ENCODE data around the gene CSPG4.

CSPG4 gene

DNA sequence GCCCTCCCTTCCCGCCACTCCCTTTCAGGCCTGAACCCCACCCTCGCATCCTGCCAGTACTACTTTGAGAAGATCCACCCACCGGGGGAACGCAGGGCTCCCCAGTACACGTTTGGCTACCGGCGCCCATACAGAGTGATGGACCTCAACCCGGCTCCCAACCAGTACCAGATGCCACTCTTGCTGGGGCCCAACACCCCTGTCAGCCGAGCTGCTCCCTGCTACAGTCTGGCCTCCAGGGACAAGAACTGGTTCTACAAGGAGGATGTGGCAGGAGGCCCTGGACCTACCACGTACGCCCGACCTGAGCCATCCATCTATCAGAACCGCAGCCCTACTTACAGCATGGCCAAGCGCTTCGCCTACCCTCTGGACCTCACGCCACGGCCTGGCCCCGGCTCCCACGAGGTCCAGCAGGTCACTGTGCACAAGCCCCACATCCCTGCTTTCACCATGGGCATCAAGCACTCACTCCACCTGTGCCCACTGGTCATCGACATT, 14.4 kb upstream of the CSPG4 start:
- Histone ChIP-seq H3K9me3 (ENCODE audit: control insufficient read depth, low read length) (no peaks in the 10 kb centered on the region), H3K36me3 (ENCODE audit: control insufficient read depth, insufficient read depth, low read length) (no peaks in the 10 kb centered on the region), H3K27me3 (ENCODE audit: control insufficient read depth, insufficient read depth, low read length) (no peaks in the 10 kb centered on the region), H3K4me3 (ENCODE audit: low read length) (no peak overlapping the region), H3K9ac (ENCODE audit: low read length) (no peak overlapping the region), H3K4me1 (ENCODE audit: control insufficient read depth, insufficient read depth, low read length) (peaks cover 25% of the 10 kb centered on the region)

DNA sequence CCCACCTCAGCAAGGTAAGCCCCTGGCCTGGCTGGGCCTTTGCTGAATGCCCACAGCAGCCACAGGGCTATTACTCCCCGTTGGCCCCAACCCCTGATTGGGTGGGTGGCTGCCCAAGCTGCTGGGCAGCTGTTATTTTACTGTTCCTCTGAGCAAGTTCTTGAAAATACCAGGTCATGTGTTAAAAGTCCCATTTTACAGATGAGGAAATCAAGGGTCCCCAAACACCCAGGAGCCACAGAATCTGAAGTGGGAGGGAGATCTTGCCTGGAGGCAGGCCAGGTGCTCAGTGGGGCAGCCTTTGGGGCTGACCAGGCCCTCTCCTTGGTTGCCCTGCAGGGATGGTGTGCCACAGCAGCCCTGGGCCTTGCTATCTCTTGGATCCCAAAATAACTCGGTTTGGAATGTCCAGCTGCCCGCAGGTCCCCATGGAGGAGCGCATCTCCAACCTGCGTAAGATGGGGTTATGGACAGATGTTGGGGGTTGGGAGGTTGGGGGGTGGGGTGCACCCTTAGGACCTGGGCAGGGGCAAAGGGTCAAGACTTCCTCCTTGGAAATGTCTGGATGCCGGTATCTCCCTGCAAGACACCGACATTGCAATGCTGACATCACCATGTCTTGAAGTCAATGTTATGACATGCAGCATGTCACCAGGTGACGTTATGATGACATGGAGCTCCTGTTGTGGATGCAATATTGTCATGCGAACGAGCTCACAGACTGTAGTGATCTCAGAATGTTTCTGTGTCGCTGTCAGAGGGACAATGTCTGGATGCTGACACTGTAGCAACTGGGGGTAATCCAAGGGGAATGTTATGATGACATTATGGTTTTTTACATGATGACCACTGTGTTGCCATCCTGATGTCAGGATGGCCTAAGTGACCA, 13.3 kb upstream of the CSPG4 start:
- H3K9ac ChIP-seq (ENCODE audit: low read length): no peak overlapping the region

DNA sequence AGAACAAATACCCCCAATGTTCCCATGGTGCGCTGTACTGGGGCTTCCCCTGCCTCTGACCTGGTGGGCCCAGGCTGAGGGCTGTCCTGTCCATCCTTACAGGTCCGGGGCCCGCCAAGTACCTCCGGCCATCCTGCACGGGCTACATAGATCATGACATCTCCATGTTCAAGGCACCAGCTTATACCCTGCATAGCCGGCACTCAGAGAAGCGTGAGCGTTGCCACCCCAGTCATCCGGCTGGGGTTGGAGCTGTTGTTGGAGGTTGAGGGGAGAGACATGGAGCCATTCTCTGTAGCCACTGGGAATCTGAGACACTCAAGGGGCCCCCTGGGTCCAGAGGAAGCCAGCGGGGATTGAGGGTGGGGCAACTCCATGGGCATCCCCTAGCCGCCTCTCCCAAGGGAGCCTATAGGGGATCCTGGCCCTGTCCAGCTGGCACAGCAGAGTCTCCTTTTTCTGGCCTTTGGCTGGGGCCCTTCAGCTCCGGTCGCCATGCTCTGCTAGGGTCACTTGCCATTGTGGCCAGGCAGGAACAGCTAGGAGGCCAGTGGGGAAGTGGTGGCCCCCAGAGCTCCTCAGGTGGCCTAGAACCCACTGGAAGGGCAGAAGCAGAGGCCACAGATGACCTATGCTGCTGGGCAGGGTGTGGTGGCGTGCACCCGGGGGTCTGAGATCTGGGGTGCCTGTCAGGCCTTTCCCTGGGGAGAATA, 12.5 kb upstream of the CSPG4 start:
- H3K27me3 ChIP-seq (ENCODE audit: control insufficient read depth, insufficient read depth, low read length): no peaks in the 10 kb centered on the region
- no peak overlapping the region for H3K9ac ChIP-seq (ENCODE audit: low read length)
- H3K4me3 ChIP-seq (ENCODE audit: low read length): no peak overlapping the region
- no peaks in the 10 kb centered on the region for H3K9me3 ChIP-seq (ENCODE audit: control insufficient read depth, low read length)
- H3K4me1 ChIP-seq (ENCODE audit: control insufficient read depth, insufficient read depth, low read length): peaks cover 43% of the 10 kb centered on the region
- no peaks in the 10 kb centered on the region for H3K36me3 ChIP-seq (ENCODE audit: control insufficient read depth, insufficient read depth, low read length)

More for the DNA sequence above, 13.3 kb upstream of the CSPG4 start:
- H3K36me3 ChIP-seq (ENCODE audit: control insufficient read depth, insufficient read depth, low read length): no peaks in the 10 kb centered on the region
- no peaks in the 10 kb centered on the region for H3K9me3 ChIP-seq (ENCODE audit: control insufficient read depth, low read length)
- peaks cover 36% of the 10 kb centered on the region for H3K4me1 ChIP-seq (ENCODE audit: control insufficient read depth, insufficient read depth, low read length)
- no peak overlapping the region for H3K4me3 ChIP-seq (ENCODE audit: low read length)
- no peaks in the 10 kb centered on the region for H3K27me3 ChIP-seq (ENCODE audit: control insufficient read depth, insufficient read depth, low read length)

- Histone ChIP-seq H3K36me3 (ENCODE audit: control insufficient read depth, insufficient read depth, low read length) (no peaks in the 10 kb centered on the region), H3K4me3 (ENCODE audit: low read length) (peak overlapping the region; percentile 26), H3K9ac (ENCODE audit: low read length) (peak overlapping the region; percentile 78), H3K4me1 (ENCODE audit: control insufficient read depth, insufficient read depth, low read length) (peaks cover 47% of the 10 kb centered on the region), H3K27me3 (ENCODE audit: control insufficient read depth, insufficient read depth, low read length) (no peaks in the 10 kb centered on the region), H3K9me3 (ENCODE audit: control insufficient read depth, low read length) (no peaks in the 10 kb centered on the region)
Measured at GRCh38 chr15:75723847-75724660, 11.4 kb upstream of the CSPG4 start.

DNA sequence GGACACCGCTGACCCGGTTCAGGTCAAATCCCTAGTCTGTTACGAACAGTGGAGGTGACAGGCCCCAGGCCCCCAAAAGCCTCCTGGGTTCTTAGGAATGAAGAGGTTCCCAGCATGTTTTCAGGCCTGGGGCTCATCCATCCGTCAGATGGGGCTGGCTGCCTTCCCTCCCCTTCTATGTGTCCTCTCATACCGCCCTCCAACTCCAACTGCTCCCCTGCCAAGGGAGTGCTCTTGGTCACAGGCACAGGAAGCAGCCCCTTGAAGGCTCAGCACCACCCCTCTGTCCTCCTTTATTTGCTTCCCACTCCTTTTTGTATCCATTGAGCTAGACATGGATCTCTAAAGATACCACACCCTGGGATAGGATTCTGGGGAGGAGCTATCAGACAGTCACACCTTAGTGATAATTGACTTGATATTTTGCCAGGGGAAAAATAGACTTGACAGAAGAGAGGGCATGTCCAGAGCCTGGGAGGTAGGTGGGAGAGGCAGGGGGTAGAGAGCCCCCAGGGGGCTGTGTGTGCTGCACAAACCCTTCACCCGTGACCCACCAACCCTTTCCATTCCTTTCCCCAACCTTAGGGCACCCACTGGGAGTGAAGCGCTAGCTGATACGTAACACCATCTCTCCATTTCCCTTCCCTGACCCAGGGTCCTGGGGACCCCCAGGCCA, 10.7 kb upstream of the CSPG4 start:
- Histone ChIP-seq H3K4me1 (ENCODE audit: control insufficient read depth, insufficient read depth, low read length) (peaks cover 54% of the 10 kb centered on the region), H3K36me3 (ENCODE audit: control insufficient read depth, insufficient read depth, low read length) (no peaks in the 10 kb centered on the region), H3K9me3 (ENCODE audit: control insufficient read depth, low read length) (no peaks in the 10 kb centered on the region), H3K4me3 (ENCODE audit: low read length) (peak overlapping the region; percentile 26), H3K27me3 (ENCODE audit: control insufficient read depth, insufficient read depth, low read length) (no peaks in the 10 kb centered on the region), H3K9ac (ENCODE audit: low read length) (peak overlapping the region; percentile 78)

- Histone ChIP-seq H3K4me3 (ENCODE audit: low read length) (no peak overlapping the region), H3K9me3 (ENCODE audit: control insufficient read depth, low read length) (no peaks in the 10 kb centered on the region), H3K36me3 (ENCODE audit: control insufficient read depth, insufficient read depth, low read length) (no peaks in the 10 kb centered on the region), H3K9ac (ENCODE audit: low read length) (peak overlapping the region; percentile 32), H3K4me1 (ENCODE audit: control insufficient read depth, insufficient read depth, low read length) (peaks cover 65% of the 10 kb centered on the region), H3K27me3 (ENCODE audit: control insufficient read depth, insufficient read depth, low read length) (no peaks in the 10 kb centered on the region)
Measured at GRCh38 chr15:75721923-75722870, 9.5 kb upstream of the CSPG4 start.

GRCh38 chr15:75721480-75721922, 8.9 kb upstream of the CSPG4 start:
- Histone ChIP-seq H3K36me3 (ENCODE audit: control insufficient read depth, insufficient read depth, low read length) (no peaks in the 10 kb centered on the region), H3K4me1 (ENCODE audit: control insufficient read depth, insufficient read depth, low read length) (peaks cover 68% of the 10 kb centered on the region), H3K27me3 (ENCODE audit: control insufficient read depth, insufficient read depth, low read length) (no peaks in the 10 kb centered on the region), H3K9me3 (ENCODE audit: control insufficient read depth, low read length) (no peaks in the 10 kb centered on the region), H3K9ac (ENCODE audit: low read length) (no peak overlapping the region), H3K4me3 (ENCODE audit: low read length) (no peak overlapping the region)

GRCh38 chr15:75720787-75721479, 8.3 kb upstream of the CSPG4 start:
- H3K4me3 ChIP-seq (ENCODE audit: low read length): no peak overlapping the region
- H3K9ac ChIP-seq (ENCODE audit: low read length): no peak overlapping the region
- peaks cover 68% of the 10 kb centered on the region for H3K4me1 ChIP-seq (ENCODE audit: control insufficient read depth, insufficient read depth, low read length)
- no peaks in the 10 kb centered on the region for H3K27me3 ChIP-seq (ENCODE audit: control insufficient read depth, insufficient read depth, low read length)
- no peaks in the 10 kb centered on the region for H3K9me3 ChIP-seq (ENCODE audit: control insufficient read depth, low read length)
- no peaks in the 10 kb centered on the region for H3K36me3 ChIP-seq (ENCODE audit: control insufficient read depth, insufficient read depth, low read length)

DNA sequence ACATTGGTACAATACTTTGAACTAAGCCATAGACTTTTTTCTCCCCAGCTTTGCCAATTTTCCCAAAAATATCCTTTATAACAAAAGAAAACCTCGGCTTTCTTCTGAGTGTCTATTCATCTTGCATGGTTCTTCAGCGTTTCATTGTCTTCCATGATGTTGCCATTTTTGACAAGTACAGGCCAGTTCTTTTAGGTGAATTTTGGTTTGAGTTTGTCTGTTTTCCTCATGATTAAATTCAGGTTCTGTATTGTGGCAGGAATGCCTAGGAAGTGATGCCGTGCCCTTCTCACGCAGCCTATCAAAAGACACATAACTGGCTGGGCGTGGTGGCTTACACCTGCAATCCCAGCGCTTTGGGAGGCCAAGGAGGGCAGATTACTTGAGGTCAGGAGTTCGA, 7.6 kb upstream of the CSPG4 start:
- Histone ChIP-seq H3K27me3 (ENCODE audit: control insufficient read depth, insufficient read depth, low read length) (no peaks in the 10 kb centered on the region), H3K9ac (ENCODE audit: low read length) (no peak overlapping the region), H3K4me1 (ENCODE audit: control insufficient read depth, insufficient read depth, low read length) (peaks cover 75% of the 10 kb centered on the region), H3K36me3 (ENCODE audit: control insufficient read depth, insufficient read depth, low read length) (no peaks in the 10 kb centered on the region), H3K4me3 (ENCODE audit: low read length) (no peak overlapping the region), H3K9me3 (ENCODE audit: control insufficient read depth, low read length) (no peaks in the 10 kb centered on the region)

DNA sequence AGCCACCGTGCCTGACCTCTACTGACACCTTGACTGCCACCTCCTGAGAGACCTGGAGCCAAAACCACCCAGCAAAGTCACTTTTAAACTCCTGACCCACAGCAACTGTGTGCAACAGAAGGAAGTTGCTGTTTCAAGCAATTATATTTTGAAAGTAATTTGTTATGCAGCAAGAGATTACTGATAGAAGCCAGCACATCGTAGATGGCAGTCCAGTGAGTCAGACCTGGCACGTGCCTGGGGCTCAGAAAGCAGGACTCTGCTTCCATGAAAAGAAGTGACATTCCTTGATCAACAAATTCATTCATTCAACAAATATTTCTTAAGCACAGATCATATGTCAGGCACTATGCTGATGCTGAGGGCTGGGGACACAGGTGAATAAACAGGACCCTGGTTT, 5.7 kb upstream of the CSPG4 start:
- Histone ChIP-seq H3K9me3 (ENCODE audit: control insufficient read depth, low read length) (no peaks in the 10 kb centered on the region), H3K36me3 (ENCODE audit: control insufficient read depth, insufficient read depth, low read length) (no peaks in the 10 kb centered on the region), H3K4me1 (ENCODE audit: control insufficient read depth, insufficient read depth, low read length) (peaks cover 80% of the 10 kb centered on the region), H3K27me3 (ENCODE audit: control insufficient read depth, insufficient read depth, low read length) (peaks cover 3% of the 10 kb centered on the region), H3K9ac (ENCODE audit: low read length) (no peak overlapping the region), H3K4me3 (ENCODE audit: low read length) (no peak overlapping the region)

All from mucosa of stomach (tissue), 1 donor.